A549 (cell line): Measurements from ENCODE around the gene TRIM24.

ENCODE experiments used
- CEBPB ChIP-seq, 2 experiments: fragments of >200 bp in 1 of 2; sonication (Bioruptor Twin) in 1 of 2; formaldehyde crosslinking in 1 of 2; IDR thresholded peaks; 2 replicates each; pipeline ENCODE4 v1.6.1; 2012 to 2016
- CTCF ChIP-seq: fragments of >200 bp; sonication (Bioruptor Twin); formaldehyde crosslinking; IDR thresholded peaks from 3 replicates; pipeline ENCODE4 v1.5.1; 2016
- EP300 ChIP-seq, 2 experiments: fragments of >200 bp; sonication (Bioruptor Twin); formaldehyde crosslinking; IDR thresholded peaks; 2 replicates in 1 of 2; 3 replicates in 1 of 2; pipeline ENCODE4 v1.6.1; 2016 to 2017
- POLR2A ChIP-seq: IDR thresholded peaks from 2 replicates; pipeline ENCODE4 v1.6.1; 2012; ENCODE audit warnings: mild to moderate bottlenecking, low read length
- POLR2AphosphoS2 ChIP-seq: conservative IDR thresholded peaks from 2 replicates; pipeline ENCODE4 v1.6.1; 2012; ENCODE audit warnings: low read length, improper control_type of control experiment, inconsistent platforms
- RFX5 ChIP-seq: fragments of 450-650 bp; IDR thresholded peaks from 2 replicates; pipeline ENCODE4 v1.7.1; 2014; ENCODE audit warnings: antibody characterized with exemption, mild to moderate bottlenecking, moderate library complexity
- USF2 ChIP-seq: fragments of 450-650 bp; IDR thresholded peaks from 2 replicates; pipeline ENCODE4 v1.6.1; 2014; ENCODE audit warnings: antibody characterized with exemption
- ZFP36 ChIP-seq: fragments of 450-650 bp; IDR thresholded peaks from 2 replicates; pipeline ENCODE4 v1.6.1; 2014; ENCODE audit warnings: borderline replicate concordance; ENCODE audit not compliant: partially characterized antibody

- TF ChIP-seq CTCF (no peak), POLR2AphosphoS2 (no peak), POLR2A (no peak), CEBPB (IDR thresholded peaks at IDR 0.05) (no peak), EP300 (IDR thresholded peaks at IDR 0.05) (no peak), ZFP36 (no peak), USF2 (no peak), RFX5 (no peak)
These were observed 158.9 kb downstream of the TRIM24 start for GRCh38 chr7:138618933-138619332.
